GM18519 (cell line): ENCODE data around the gene CNIH2.
"Not testable (repeated sequence)": the region's sequence is repeated elsewhere in the genome, so short reads cannot be mapped to it uniquely, and the experiment has no call there.

ENCODE experiments used
- ATAC-seq: cut with Tn5 transposase; IDR thresholded peaks from one replicate; pipeline ENCODE4 v1.9.1; 2021; ENCODE audit warnings: mild to moderate bottlenecking, moderate library complexity; ENCODE audit not compliant: unreplicated experiment, low FRiP score

The CNIH2 gene

DNA sequence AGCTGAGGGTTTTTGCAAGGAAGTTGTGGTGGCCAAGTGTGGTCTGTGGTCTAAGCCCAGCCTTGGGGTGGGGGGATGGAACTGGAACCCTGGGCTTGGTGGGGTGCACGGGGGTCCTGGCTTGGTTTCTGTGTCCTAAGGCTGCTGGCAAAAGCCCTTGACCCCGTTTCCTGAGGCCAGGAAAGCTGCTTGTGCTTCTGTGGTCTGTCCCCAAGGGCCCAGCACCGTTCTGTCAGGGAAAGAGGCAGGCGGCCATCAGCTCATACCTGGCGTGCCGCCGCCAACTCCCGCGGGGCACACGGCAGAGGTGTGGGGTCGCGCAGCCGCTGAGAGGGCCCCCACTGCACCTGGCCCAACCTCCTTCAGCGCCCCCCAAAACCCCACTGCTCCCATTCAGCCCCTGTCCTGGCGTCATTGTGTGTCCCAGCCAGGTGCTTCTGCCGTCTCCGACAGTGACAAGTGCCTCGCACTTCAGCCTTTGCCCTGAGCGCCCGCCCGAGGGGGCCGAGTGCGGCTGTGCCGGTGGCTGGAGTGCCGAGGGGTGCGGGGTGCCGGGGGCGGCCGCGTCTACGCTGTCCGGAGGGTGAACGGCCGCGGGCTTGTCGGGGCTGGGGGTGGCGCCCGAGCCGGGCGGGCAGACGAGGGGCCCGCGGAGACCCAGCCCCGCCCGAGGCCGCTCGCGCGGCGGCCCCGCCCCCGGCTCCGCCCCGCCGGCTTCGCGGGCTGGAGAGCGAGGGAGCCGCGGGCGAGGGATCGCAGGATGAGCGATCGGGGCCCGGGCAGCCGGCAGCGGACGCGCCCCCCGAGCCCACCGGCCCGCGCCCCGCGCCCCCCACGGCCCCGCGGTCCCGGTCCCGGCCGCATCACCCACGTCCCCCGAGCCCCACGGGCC, at the start of gene CNIH2:
Gene CNIH2 (plus strand): TSS at position 705 of the 892 bp plus-strand sequence. CDS start 282 bp downstream, outside the sequence.
- ATAC-seq: no peak

- ATAC-seq: no peak
These were observed 49.5 kb upstream of the CNIH2 start for GRCh38 chr11:66228521-66228920.

GRCh38 chr11:66230156-66230555, 47.8 kb upstream of the CNIH2 start:
- no peak for ATAC-seq

- no peak for ATAC-seq
These were observed 47.0 kb upstream of the CNIH2 start for GRCh38 chr11:66230978-66231377.

DNA sequence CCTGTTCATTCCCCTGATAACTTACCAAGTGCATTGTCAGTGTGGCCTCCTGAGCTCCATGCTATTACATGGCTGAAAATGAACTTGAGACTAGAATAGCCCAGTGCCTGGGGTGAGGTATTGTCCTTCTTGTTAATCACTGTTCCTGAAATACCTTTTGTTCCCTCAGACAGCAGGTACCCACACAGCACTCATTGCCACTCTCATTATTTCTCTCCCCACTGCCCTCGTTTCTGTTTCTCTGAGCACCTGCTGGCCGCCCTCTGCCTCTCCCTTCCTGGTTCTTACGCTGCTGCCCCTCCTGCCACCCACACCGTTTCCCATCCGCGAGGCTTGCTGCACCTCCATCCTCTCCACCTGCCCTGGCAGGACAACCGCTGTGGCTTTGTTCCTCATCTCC, 46.4 kb upstream of the CNIH2 start:
- no peak for ATAC-seq

GRCh38 chr11:66232769-66233168, 45.2 kb upstream of the CNIH2 start:
- ATAC-seq: no peak

GRCh38 chr11:66233301-66233700, 44.7 kb upstream of the CNIH2 start:
- no peak for ATAC-seq

DNA sequence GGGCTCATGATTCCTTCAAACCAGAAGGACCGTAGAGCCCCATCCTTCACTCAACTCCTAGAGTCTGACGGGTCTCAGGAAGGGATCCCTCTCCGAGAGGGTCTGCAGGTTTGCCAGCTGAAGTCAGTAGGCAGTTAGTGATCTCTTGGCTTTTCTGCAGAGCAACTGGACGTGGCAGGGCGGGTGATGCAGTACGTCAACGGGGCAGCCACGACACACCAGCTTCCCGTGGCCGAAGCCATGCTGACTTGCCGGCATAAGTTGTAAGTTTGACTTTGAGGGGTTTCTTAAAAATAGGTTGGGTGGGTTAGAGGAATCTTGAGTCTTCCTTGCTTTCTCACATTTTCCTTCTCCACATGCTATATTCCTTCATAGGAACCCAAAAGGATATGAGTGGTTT, 42.8 kb upstream of the CNIH2 start:
- ATAC-seq: no peak

DNA sequence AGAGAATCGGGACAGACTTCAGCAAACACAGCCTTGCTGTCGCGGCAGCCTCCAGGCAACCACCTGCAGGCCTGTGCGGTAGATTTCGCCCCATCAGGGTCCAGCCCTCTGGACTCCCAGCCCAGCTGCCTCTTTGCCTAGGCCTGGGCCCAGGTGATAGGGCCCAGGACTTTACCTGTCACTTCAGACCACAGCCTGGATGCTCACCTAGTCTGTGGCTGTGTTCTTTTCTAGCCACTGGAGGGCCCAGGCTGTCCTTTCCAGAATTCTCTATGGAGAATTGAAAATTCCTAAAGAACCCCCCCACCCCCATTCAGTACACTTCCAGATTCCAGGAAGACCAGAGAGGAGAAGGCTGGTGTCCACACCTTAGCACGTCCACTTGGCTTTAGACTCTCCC, 40.1 kb upstream of the CNIH2 start:
- no peak for ATAC-seq

DNA sequence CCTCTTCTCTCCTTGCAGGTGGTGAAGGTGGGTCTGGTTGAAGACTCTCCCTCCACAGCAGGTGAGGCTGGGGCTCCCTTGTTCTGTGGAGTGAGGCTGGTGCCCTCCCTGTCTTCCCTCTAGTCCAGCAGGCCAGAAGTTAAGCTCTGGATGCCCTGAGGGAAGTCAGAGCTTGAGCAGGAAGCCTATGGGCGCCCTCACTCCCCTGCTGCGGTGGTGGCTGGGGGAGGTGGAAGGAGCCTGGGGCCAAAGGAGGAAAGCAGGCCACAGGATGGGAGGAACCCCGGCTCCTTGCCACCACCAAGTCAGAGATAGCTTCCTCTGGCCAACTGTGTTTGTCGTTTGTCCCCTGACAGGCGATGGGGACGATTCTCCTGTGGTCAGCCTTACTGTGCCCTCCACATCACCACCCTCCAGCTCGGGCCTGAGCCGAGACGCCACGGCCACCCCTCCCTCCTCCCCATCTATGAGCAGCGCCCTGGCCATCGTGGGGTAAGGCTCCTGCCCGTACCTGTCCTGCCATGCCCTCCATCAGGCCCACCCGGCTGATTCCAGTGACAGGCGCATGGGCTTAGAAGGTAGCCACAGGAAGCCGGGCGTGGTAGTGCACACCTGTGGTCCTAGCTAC, 39.1 kb upstream of the CNIH2 start:
- no peak for ATAC-seq

DNA sequence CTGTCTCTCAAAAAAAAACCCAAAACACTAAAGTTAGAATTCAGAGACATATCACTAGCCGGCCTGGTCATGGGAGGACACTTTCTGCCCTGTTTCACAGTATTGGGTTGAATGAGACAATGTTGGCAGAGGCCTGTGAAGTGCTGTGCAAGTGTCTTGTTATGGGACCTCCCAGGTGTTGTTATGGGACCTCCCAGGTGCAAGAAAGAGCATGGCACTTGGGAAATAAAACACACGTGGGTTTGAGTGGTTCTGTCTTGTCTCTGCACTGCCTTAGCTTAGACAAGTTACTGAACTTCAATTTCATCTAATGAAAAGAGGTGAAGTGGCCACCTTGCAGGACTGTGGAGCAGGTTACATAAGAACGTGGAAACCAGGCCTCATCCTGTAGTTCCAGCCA, 38.5 kb upstream of the CNIH2 start:
- no peak for ATAC-seq

DNA sequence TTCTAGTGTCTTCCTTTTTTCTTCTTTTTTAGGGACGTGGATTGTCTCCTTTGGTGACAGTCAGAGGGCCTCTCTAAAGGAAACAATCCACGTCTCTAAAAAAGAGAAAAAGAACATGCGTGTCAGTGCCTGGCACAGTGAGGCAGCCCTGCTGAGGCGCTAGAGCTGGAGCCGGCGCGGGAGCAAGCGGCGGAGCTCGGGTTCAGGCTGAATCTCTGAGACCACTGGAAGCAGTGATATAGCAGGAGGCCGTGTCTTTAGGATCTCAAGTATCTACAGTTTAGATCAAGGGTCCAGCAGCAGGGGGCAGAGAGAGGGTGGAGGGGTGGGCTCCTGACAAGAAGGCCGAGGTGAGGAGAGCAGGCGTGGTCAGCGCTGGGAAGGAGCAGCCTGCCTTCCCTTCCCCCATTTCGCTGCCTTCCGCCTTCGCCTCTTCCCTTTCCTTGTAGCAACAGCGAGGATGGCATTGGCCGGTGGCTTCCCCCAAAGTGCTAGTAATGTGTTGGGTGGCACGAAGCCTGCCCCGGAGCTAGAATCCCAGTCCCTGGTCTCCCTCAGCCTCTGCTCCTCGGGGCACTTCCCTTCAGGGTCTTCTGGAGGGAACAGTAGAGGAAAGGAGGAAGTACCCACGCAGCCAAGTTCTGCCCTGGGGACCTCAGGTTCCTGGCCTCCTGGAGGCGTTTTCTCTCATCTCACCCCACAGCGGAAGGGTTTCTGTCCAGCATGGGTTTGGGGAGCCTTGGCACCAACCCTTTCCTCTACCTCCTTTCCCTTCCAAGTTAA, 37.8 kb upstream of the CNIH2 start:
- ATAC-seq: no peak

- no peak for ATAC-seq
These were observed 37.2 kb upstream of the CNIH2 start for GRCh38 chr11:66240781-66241136.

GRCh38 chr11:66242095-66242765, 35.7 kb upstream of the CNIH2 start:
- ATAC-seq: no peak

DNA sequence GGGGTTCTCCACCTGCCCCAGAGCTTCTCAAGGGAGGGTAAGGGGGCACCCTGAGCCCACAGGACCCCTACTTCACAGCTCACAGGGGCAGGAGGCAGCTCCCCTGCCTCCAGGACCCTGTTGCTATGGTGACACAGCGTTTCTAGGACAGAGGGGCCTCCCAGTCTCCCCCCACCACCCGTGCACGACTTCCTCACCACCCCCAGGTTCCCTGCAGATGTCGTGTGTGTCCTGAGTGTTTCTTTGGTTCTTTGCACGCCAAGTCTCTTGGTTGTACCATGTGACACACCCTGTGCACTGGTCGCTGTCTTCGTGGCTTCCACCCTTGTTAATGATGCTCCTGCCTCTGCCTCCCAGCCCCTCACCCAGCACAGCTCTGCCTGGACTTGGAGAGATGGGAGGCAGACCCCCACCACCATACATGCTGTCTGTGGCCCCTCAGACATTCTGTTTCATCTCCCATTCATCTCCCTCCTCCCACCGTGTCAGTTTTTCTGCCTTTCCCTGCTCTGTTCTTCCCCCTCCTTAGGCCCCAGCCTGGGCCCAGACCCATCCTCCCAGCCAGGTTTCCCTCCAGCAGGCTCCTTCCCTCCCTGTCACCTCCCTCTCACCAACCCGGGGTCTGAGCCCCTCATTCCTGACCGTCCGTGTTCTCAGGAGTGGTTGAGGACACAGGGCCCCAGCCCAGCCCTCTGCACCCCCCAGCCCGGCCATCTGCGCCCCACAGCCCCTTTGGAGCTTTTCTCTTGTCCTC, 34.0 kb upstream of the CNIH2 start:
- ATAC-seq: no peak

- no peak for ATAC-seq
These were observed 30.7 kb upstream of the CNIH2 start for GRCh38 chr11:66247295-66247694.

DNA sequence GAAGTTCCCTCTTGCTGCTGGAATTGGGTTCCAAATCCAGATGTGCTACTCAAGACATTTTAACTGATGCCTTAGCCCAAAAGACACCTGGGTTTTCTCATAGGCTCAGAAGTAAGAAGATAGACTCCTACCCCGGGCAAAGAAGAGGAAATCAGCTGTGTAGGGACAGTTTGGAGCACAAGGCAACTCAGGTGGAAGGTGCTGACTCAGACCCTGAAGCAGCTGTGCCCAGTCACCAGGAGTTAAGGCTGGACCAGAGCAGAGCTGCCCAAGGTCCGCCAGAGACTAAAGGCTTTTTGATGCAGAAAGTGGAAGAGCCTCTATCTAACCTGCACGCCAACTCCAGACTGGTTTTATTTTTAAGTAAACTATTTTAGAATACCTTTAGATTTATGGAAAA, 30.2 kb upstream of the CNIH2 start:
- ATAC-seq: no peak

GRCh38 chr11:66248903-66249302, 29.1 kb upstream of the CNIH2 start:
- no peak for ATAC-seq

- no peak for ATAC-seq
These were observed 26.2 kb upstream of the CNIH2 start for GRCh38 chr11:66251809-66252208.

GRCh38 chr11:66253081-66253480, 24.9 kb upstream of the CNIH2 start:
- not testable (repeated sequence) for ATAC-seq
